GM12878 (cell line): Measurements from ENCODE around the gene CCDC141. TPM values are rescaled to one million over a fixed set of nuclear protein-coding genes. Genes with fewer than 3 reads are reported as not detected.

Experiments used
- ATAC-seq: fragments of 200-7000 bp; cut with Tn5 transposase; 3 replicates; pipeline ENCODE4 v1.9.1; 2020; ENCODE audit warnings: mild to moderate bottlenecking, moderate library complexity
- BruUV-seq: library from RNA; stranded (reverse); fragments of 400-500 nt; replicated peaks from 2 replicates; lab custom pipeline; 2021; lab: Mats Ljungman, UMichigan
- CTCF ChIA-PET: fragments of 300-600 bp; sonication (Branson Sonifier 250); formaldehyde crosslinking; extraction: SDS; loops from one replicate; lab custom pipeline; 2021; ENCODE audit warnings: inconsistent platforms; lab: Yijun Ruan, JAX
- POLR2A ChIA-PET: fragments of 350-600 bp; formaldehyde crosslinking; extraction: SDS; loops from one replicate; lab custom pipeline; 2021; ENCODE audit warnings: inconsistent platforms; lab: Charles Lee
- RAD21 ChIA-PET: fragments of 300-600 bp; sonication (Branson Sonifier 250); formaldehyde crosslinking; loops from one replicate; lab custom pipeline; 2023; ENCODE audit warnings: antibody characterized with exemption; ENCODE audit not compliant: unreplicated experiment; lab: Charles Lee
- SMC1A ChIA-PET: fragments of 300-600 bp; sonication (Branson Sonifier 250); formaldehyde crosslinking; loops from one replicate; lab custom pipeline; 2023; ENCODE audit not compliant: unreplicated experiment, uncharacterized antibody; lab: Charles Lee
- DNase-seq: peaks from one replicate; pipeline ENCODE4 v3.0.0-alpha.2; 2011; ENCODE audit warnings: low read depth, low spot score
- FAIRE-seq: peaks from 3 replicates; lab custom pipeline; 2011; peaks lifted over from hg19 to GRCh38; lab: Jason Lieb, UNC
- H2AFZ ChIP-seq: 2 replicates; pipeline ENCODE4 v1.6.0; 2011; ENCODE audit warnings: low read depth, low read length, control low read depth; ENCODE audit not compliant: control insufficient read depth
- H3K27ac ChIP-seq: 2 replicates; pipeline ENCODE4 v1.5.1; 2011; ENCODE audit warnings: control low read depth; ENCODE audit not compliant: control insufficient read depth, insufficient read depth
- H3K27me3 ChIP-seq, 2 experiments: replicated peaks in 1 of 2; 2 replicates each; pipeline versions ENCODE4 v1.6.0 to v1.6.1; 2011; ENCODE audit warnings: low read length in 1 of 2; ENCODE audit not compliant: control insufficient read depth in 2 of 2, insufficient read depth in 2 of 2
- H3K36me3 ChIP-seq, 2 experiments: 2 replicates each; pipeline ENCODE4 v1.5.1; 2011; ENCODE audit warnings: low read length in 1 of 2; ENCODE audit not compliant: control insufficient read depth in 2 of 2, insufficient read depth in 2 of 2
- H3K4me1 ChIP-seq: 2 replicates; pipeline ENCODE4 v1.6.1; 2011; ENCODE audit warnings: mild to moderate bottlenecking, low read length, moderate library complexity, mixed read lengths; ENCODE audit not compliant: control insufficient read depth, insufficient read depth
- H3K4me2 ChIP-seq: 2 replicates; pipeline ENCODE4 v1.6.0; 2011; ENCODE audit warnings: control low read depth; ENCODE audit not compliant: control insufficient read depth, insufficient read depth
- H3K4me3 ChIP-seq: fragments of 200-600 bp; sonication (generic); 2 replicates; pipeline ENCODE4 v1.5.1; 2016
- H3K79me2 ChIP-seq: 2 replicates; pipeline ENCODE4 v1.6.0; 2011; ENCODE audit warnings: low read length; ENCODE audit not compliant: control insufficient read depth, insufficient read depth
- H3K9ac ChIP-seq: 2 replicates; pipeline ENCODE4 v1.8.0; 2011; ENCODE audit warnings: low read length, control low read depth, mixed read lengths; ENCODE audit not compliant: control insufficient read depth, insufficient read depth
- H3K9me3 ChIP-seq: replicated peaks from 3 replicates; pipeline ENCODE4 v1.5.1; 2011; ENCODE audit warnings: mild to moderate bottlenecking, low read length; ENCODE audit not compliant: control insufficient read depth, insufficient read depth
- H4K20me1 ChIP-seq: 2 replicates; pipeline ENCODE4 v1.6.0; 2011; ENCODE audit not compliant: control insufficient read depth, insufficient read depth
- ATF2 ChIP-seq: IDR thresholded peaks from 2 replicates; pipeline ENCODE4 v1.6.1; 2012; ENCODE audit warnings: low read length, inconsistent platforms
- CEBPZ ChIP-seq: fragments of 150-350 bp; IDR thresholded peaks from 2 replicates; pipeline ENCODE4 v1.6.1; 2016; ENCODE audit warnings: low read depth, low read length
- CREM ChIP-seq: IDR thresholded peaks from 2 replicates; pipeline ENCODE4 v1.6.1; 2014; ENCODE audit warnings: antibody characterized with exemption, low read depth
- ESRRA ChIP-seq: IDR thresholded peaks from 2 replicates; pipeline ENCODE4 v1.6.1; 2012; ENCODE audit warnings: mild to moderate bottlenecking, low read length, improper control_type of control experiment
- IKZF2 ChIP-seq, 2 experiments: fragments of 450-650 bp; IDR thresholded peaks; 2 replicates each; pipeline ENCODE4 v1.6.1; 2017; ENCODE audit warnings: mild to moderate bottlenecking in 2 of 2, moderate library complexity in 2 of 2
- MTA2 ChIP-seq: fragments of 450-650 bp; IDR thresholded peaks from 2 replicates; pipeline ENCODE4 v1.6.1; 2016; ENCODE audit warnings: low read depth, mild to moderate bottlenecking, moderate library complexity
- NR2C2 ChIP-seq: IDR thresholded peaks from 2 replicates; pipeline ENCODE4 v1.6.1; 2011; ENCODE audit warnings: borderline replicate concordance, low read depth; ENCODE audit not compliant: control insufficient read depth, insufficient read length
- RAD21 ChIP-seq: IDR thresholded peaks from 2 replicates; pipeline ENCODE4 v1.6.1; 2011; ENCODE audit warnings: mild to moderate bottlenecking, low read depth, low read length, moderate library complexity; ENCODE audit not compliant: insufficient read depth
- RUNX3 ChIP-seq: IDR thresholded peaks from 2 replicates; pipeline ENCODE4 v1.6.1; 2012; ENCODE audit warnings: low read length, inconsistent platforms
- SIX5 ChIP-seq: IDR thresholded peaks from 2 replicates; pipeline ENCODE4 v1.6.1; 2011; ENCODE audit warnings: mild to moderate bottlenecking, low read depth, low read length, moderate library complexity; ENCODE audit not compliant: severe bottlenecking
- TBL1XR1 ChIP-seq: IDR thresholded peaks from 2 replicates; pipeline ENCODE4 v1.6.1; 2012; ENCODE audit warnings: low read depth, low read length, improper control_type of control experiment
- ZNF384 ChIP-seq: IDR thresholded peaks from 2 replicates; pipeline ENCODE4 v1.6.1; 2012; ENCODE audit warnings: low read depth, mild to moderate bottlenecking, low read length, improper control_type of control experiment, borderline replicate concordance
- ZNF592 ChIP-seq: fragments of 450-650 bp; IDR thresholded peaks from 2 replicates; pipeline ENCODE4 v1.6.1; 2017; ENCODE audit warnings: mild to moderate bottlenecking, moderate library complexity
- WGBS: methylation state at CpG from one replicate; pipeline ENCODE4 v1.1.6; 2016; ENCODE audit warnings: low lambda C conversion rate; ENCODE audit not compliant: insufficient replicate concordance, insufficient coverage; ENCODE audit errors: missing lambda C conversion rate; 5-methylcytosine and 5-hydroxymethylcytosine counted together
- in situ Hi-C: fragments of 300-500 bp; cut with MboI; formaldehyde crosslinking; loops from 9 replicates; pipeline ENCODE4 v1.14.3; 2018; ENCODE audit warnings: mixed read lengths
- intact Hi-C: fragments of 100-400 bp; cut with micrococcal nuclease; formaldehyde crosslinking; loops from one replicate; pipeline ENCODE4 v1.14.2; 2022; ENCODE audit not compliant: unreplicated experiment
- polyA plus RNA-seq, 11 experiments: library from polyadenylated mRNA; depleted of rRNA in 4 of 11; unstranded in 6 of 11; stranded (reverse) in 5 of 11; fragments of >200 nt; fragmentation: Nextera tagmentation in 4 of 11; fragmentation: Illumina TruSeq in 1 of 11; extraction: Ambion mirVana in 4 of 11; extraction: Trizol in 1 of 11; gene quantifications; 1 replicate in 1 of 11; 2 replicates in 10 of 11; pipeline versions ENCODE4 v1.2.1 to v1.2.3, GENCODE V29; 2011 to 2016; ENCODE audit warnings: inconsistent platforms in 2 of 11, missing spikeins in 2 of 11, low read depth in 1 of 11
- total RNA-seq, 4 experiments: library from RNA; depleted of rRNA in 3 of 4; stranded (reverse); fragments of >200 nt in 3 of 4; fragmentation: Illumina TruSeq in 1 of 4; extraction: Trizol in 1 of 4; gene quantifications; 2 replicates each; pipeline versions ENCODE4 v1.2.1 to v1.2.3, GENCODE V29; 2013 to 2021

The CCDC141 gene
- total and polyA plus RNA-seq, 10 of the 15 experiments (the other 5 are each of a cell fraction or from before 2014, with no cell fraction given), result 0.84 to 12.5 (median 3.6) TPM

- in situ Hi-C loops, result no loop called here
- Histone ChIP-seq H4K20me1 (no peaks in the 10 kb centered on the region), H3K27me3 (no peaks in the 10 kb centered on the region), H3K4me3 (no peak overlapping the region), H3K9me3 (no peaks in the 10 kb centered on the region), H2AFZ (peak overlapping the region; percentile 56), H3K4me1 (peaks cover 6% of the 10 kb centered on the region; the same call in 1 of the 2 replicates), H3K27ac (no peak overlapping the region; the same call in 1 of the 2 replicates), H3K4me2 (peak overlapping the region; percentile 59), H3K9ac (no peak overlapping the region), H3K36me3 (no peaks in the 10 kb centered on the region), H3K79me2 (no peaks in the 10 kb centered on the region)
- intact Hi-C loops, result no loop called here
- 16% methylated on average over 4 of the region's 4 CpGs for WGBS
- DNase-seq (peak; percentile 17), ATAC-seq (peak; percentile 90), FAIRE-seq (no peak)
- SMC1A ChIA-PET, result interaction anchor here (0.8 to 2.0 kb wide), 20 partner anchors 8 to 310 kb away, joined by 3 to 10 read pairs (median 4); partner anchors contain the start of gene TTN
- RAD21 ChIA-PET, result interaction anchor here (1.0 to 2.3 kb wide), 6 partner anchors 13 to 309 kb away, joined by 3 to 12 read pairs (median 4); partner anchors contain the start of gene TTN
- no TSS peak for BruUV-seq
- CTCF ChIA-PET, result interaction anchor here (0.8 to 2.9 kb wide), 21 partner anchors 8 to 621 kb away, joined by 3 to 20 read pairs (median 4); no protein-coding TSS in a partner anchor
- POLR2A ChIA-PET, result interaction anchor here (0.6 kb wide), 1 partner anchor 122 kb away, joined by 5 read pairs; no protein-coding TSS in a partner anchor
- TF ChIP-seq TBL1XR1, result no peak
- peak; percentile 26; the same call in 1 of the 2 replicates for TF ChIP-seq ZNF384
- no peak for TF ChIP-seq SIX5
- TF ChIP-seq CEBPZ, result no peak
- TF ChIP-seq ZNF592, result no peak
- TF ChIP-seq ATF2, result 0 out of 2 replicates have a peak, but pooled peaks have one; percentile 15
- TF ChIP-seq CREM, result no peak
- no peak for TF ChIP-seq NR2C2
- TF ChIP-seq MTA2, result no peak
- TF ChIP-seq RAD21, result 0 out of 2 replicates have a peak, but pooled peaks have one; percentile 3
- no peak for TF ChIP-seq ESRRA
- TF ChIP-seq RUNX3, result peak; percentile 72
- TF ChIP-seq IKZF2 (IDR thresholded peaks at IDR 0.05), result peak in 1 of 2 experiments; percentile 17; a peak in 1 of 4 replicates
Observed at GRCh38 chr2:178819992-178820391, 229.9 kb downstream of the CCDC141 start.
